Peyer's patch (tissue), 4 donors: Measurements from ENCODE around the gene R3HDM4.

ENCODE experiments used
- CTCF ChIP-seq, 6 experiments: fragments of 450-650 bp in 4 of 6; fragments of 200-600 bp in 2 of 6; sonication (generic) in 1 of 6; IDR thresholded peaks; one replicate each; pipeline ENCODE4 v1.5.1; 2017 to 2019; ENCODE audit warnings: antibody characterized with exemption in 6 of 6, mild to moderate bottlenecking in 3 of 6, moderate library complexity in 1 of 6
- POLR2A ChIP-seq, 2 donors: fragments of 450-650 bp; IDR thresholded peaks; one replicate each; pipeline ENCODE4 v1.5.1; 2017; ENCODE audit warnings: antibody characterized with exemption in 2 of 2, mild to moderate bottlenecking in 2 of 2, moderate library complexity in 2 of 2

GRCh38 chr19:900302-901111, 12.5 kb downstream of the R3HDM4 start:
- TF ChIP-seq CTCF (IDR thresholded peaks at IDR 0.05) (no peak), POLR2A (IDR thresholded peaks at IDR 0.05) (no peak)
